Liver (tissue), 3 donors: ENCODE data around the gene SREBF1.

Experiments used
- CTCF ChIP-seq: fragments of 150-350 bp; IDR thresholded peaks from 2 replicates; pipeline ENCODE4 v1.5.1; 2017; ENCODE audit warnings: improper control_type of control experiment, low read depth, low read length; ENCODE audit not compliant: missing input control
- GABPA ChIP-seq, 2 donors: IDR thresholded peaks in 1 of 2; conservative IDR thresholded peaks in 1 of 2; 2 replicates each; pipeline ENCODE4 v1.6.1; 2016; ENCODE audit warnings: antibody characterized with exemption in 2 of 2, mild to moderate bottlenecking in 1 of 2, moderate library complexity in 1 of 2
- TF ChIP-seq, protein P1 (sequence below): IDR thresholded peaks from 2 replicates; pipeline ENCODE4 v1.6.1; 2016; ENCODE audit warnings: antibody characterized with exemption
- TF ChIP-seq, protein P2 (sequence below): IDR thresholded peaks from 2 replicates; pipeline ENCODE4 v1.6.1; 2016; ENCODE audit warnings: antibody characterized with exemption, mild to moderate bottlenecking
- TF ChIP-seq, protein P3 (sequence below): IDR thresholded peaks from 2 replicates; pipeline ENCODE4 v1.6.1; 2016; ENCODE audit warnings: antibody characterized with exemption
- TF ChIP-seq, protein P4 (sequence below): IDR thresholded peaks from 2 replicates; pipeline ENCODE4 v1.6.1; 2016; ENCODE audit warnings: antibody characterized with exemption
- donor health status: healthy.
- donor health status: healthy.

GRCh38 chr17:17822616-17823015 is 14.2 kb downstream of the SREBF1 start:
- TF ChIP-seq, protein P1, sequence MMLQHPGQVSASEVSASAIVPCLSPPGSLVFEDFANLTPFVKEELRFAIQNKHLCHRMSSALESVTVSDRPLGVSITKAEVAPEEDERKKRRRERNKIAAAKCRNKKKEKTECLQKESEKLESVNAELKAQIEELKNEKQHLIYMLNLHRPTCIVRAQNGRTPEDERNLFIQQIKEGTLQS: no peak
- TF ChIP-seq CTCF (no peak), GABPA (IDR thresholded peaks at IDR 0.05 in 1 of 2, conservative IDR thresholded peaks at IDR 0.05 in 1 of 2) (no peak)
- TF ChIP-seq, protein P2, sequence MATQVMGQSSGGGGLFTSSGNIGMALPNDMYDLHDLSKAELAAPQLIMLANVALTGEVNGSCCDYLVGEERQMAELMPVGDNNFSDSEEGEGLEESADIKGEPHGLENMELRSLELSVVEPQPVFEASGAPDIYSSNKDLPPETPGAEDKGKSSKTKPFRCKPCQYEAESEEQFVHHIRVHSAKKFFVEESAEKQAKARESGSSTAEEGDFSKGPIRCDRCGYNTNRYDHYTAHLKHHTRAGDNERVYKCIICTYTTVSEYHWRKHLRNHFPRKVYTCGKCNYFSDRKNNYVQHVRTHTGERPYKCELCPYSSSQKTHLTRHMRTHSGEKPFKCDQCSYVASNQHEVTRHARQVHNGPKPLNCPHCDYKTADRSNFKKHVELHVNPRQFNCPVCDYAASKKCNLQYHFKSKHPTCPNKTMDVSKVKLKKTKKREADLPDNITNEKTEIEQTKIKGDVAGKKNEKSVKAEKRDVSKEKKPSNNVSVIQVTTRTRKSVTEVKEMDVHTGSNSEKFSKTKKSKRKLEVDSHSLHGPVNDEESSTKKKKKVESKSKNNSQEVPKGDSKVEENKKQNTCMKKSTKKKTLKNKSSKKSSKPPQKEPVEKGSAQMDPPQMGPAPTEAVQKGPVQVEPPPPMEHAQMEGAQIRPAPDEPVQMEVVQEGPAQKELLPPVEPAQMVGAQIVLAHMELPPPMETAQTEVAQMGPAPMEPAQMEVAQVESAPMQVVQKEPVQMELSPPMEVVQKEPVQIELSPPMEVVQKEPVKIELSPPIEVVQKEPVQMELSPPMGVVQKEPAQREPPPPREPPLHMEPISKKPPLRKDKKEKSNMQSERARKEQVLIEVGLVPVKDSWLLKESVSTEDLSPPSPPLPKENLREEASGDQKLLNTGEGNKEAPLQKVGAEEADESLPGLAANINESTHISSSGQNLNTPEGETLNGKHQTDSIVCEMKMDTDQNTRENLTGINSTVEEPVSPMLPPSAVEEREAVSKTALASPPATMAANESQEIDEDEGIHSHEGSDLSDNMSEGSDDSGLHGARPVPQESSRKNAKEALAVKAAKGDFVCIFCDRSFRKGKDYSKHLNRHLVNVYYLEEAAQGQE: peak; percentile 7
- TF ChIP-seq, protein P3, sequence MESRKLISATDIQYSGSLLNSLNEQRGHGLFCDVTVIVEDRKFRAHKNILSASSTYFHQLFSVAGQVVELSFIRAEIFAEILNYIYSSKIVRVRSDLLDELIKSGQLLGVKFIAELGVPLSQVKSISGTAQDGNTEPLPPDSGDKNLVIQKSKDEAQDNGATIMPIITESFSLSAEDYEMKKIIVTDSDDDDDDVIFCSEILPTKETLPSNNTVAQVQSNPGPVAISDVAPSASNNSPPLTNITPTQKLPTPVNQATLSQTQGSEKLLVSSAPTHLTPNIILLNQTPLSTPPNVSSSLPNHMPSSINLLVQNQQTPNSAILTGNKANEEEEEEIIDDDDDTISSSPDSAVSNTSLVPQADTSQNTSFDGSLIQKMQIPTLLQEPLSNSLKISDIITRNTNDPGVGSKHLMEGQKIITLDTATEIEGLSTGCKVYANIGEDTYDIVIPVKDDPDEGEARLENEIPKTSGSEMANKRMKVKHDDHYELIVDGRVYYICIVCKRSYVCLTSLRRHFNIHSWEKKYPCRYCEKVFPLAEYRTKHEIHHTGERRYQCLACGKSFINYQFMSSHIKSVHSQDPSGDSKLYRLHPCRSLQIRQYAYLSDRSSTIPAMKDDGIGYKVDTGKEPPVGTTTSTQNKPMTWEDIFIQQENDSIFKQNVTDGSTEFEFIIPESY: no peak
- TF ChIP-seq, protein P4, sequence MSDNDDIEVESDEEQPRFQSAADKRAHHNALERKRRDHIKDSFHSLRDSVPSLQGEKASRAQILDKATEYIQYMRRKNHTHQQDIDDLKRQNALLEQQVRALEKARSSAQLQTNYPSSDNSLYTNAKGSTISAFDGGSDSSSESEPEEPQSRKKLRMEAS: no peak
